ENCODE results near the gene CSTF1.
"Not testable (repeated sequence)": the region's sequence is repeated elsewhere in the genome, so short reads cannot be mapped to it uniquely, and the experiment has no call there.

The CSTF1 gene

GRCh38 chr20:56403465-56403864 lies 11.0 kb downstream of the CSTF1 start:
- no peak for DNase-seq (ENCODE audit: low read depth in 3 of 3, low spot score in 1 of 3)

GRCh38 chr20:56405356-56405755 lies 12.9 kb downstream of the CSTF1 start:
- not testable (repeated sequence) for DNase-seq (ENCODE audit: low read depth in 3 of 3, low spot score in 1 of 3)

- DNase-seq (ENCODE audit: low read depth in 3 of 3, low spot score in 1 of 3), result no peak
Measured at GRCh38 chr20:56406910-56407309, 14.5 kb downstream of the CSTF1 start.

GRCh38 chr20:56409521-56409920 lies 17.1 kb downstream of the CSTF1 start:
- DNase-seq (ENCODE audit: low read depth in 3 of 3, low spot score in 1 of 3), result no peak

- no peak for DNase-seq (ENCODE audit: low read depth in 3 of 3, low spot score in 1 of 3)
Measured at GRCh38 chr20:56409956-56410355, 17.5 kb downstream of the CSTF1 start.

GRCh38 chr20:56411287-56411686 lies 18.8 kb downstream of the CSTF1 start:
- not testable (repeated sequence) for DNase-seq (ENCODE audit: low read depth in 3 of 3, low spot score in 1 of 3)

- DNase-seq (ENCODE audit: low read depth in 3 of 3, low spot score in 1 of 3), result no peak
Measured at GRCh38 chr20:56411759-56412472, 19.5 kb downstream of the CSTF1 start, which contains the start of gene CASS4. Gene CASS4, plus strand, starts transcription at chr20:56412260. Its CDS starts 199 bp downstream, at chr20:56412459.

- DNase-seq (ENCODE audit: low read depth in 3 of 3, low spot score in 1 of 3), result no peak
Measured at GRCh38 chr20:56412473-56412790, 20.0 kb downstream of the CSTF1 start.

GRCh38 chr20:56412949-56413348 lies 20.5 kb downstream of the CSTF1 start:
- DNase-seq (ENCODE audit: low read depth in 3 of 3, low spot score in 1 of 3), result no peak

- peak in 1 of 3 donors; percentile 22 for DNase-seq (ENCODE audit: low read depth in 3 of 3, low spot score in 1 of 3)
Measured at GRCh38 chr20:56414842-56415765, 22.7 kb downstream of the CSTF1 start.

GRCh38 chr20:56417402-56417801 lies 25.0 kb downstream of the CSTF1 start:
- DNase-seq (ENCODE audit: low read depth in 3 of 3, low spot score in 1 of 3), result no peak

GRCh38 chr20:56417911-56418310 lies 25.5 kb downstream of the CSTF1 start:
- no peak for DNase-seq (ENCODE audit: low read depth in 3 of 3, low spot score in 1 of 3)

- no peak for DNase-seq (ENCODE audit: low read depth in 3 of 3, low spot score in 1 of 3)
Measured at GRCh38 chr20:56418385-56418861, 26.0 kb downstream of the CSTF1 start.

GRCh38 chr20:56420028-56420427 lies 27.6 kb downstream of the CSTF1 start:
- DNase-seq (ENCODE audit: low read depth in 3 of 3, low spot score in 1 of 3), result no peak

- DNase-seq (ENCODE audit: low read depth in 3 of 3, low spot score in 1 of 3), result no peak
Measured at GRCh38 chr20:56420940-56421688, 28.7 kb downstream of the CSTF1 start.

GRCh38 chr20:56422076-56422823 lies 29.8 kb downstream of the CSTF1 start:
- no peak for DNase-seq (ENCODE audit: low read depth in 3 of 3, low spot score in 1 of 3)

GRCh38 chr20:56422824-56423189 lies 30.4 kb downstream of the CSTF1 start:
- DNase-seq (ENCODE audit: low read depth in 3 of 3, low spot score in 1 of 3), result no peak

- no peak for DNase-seq (ENCODE audit: low read depth in 3 of 3, low spot score in 1 of 3)
Measured at GRCh38 chr20:56423211-56423610, 30.8 kb downstream of the CSTF1 start.

- no peak for DNase-seq (ENCODE audit: low read depth in 3 of 3, low spot score in 1 of 3)
Measured at GRCh38 chr20:56423886-56424285, 31.4 kb downstream of the CSTF1 start.

- no peak for DNase-seq (ENCODE audit: low read depth in 3 of 3, low spot score in 1 of 3)
Measured at GRCh38 chr20:56424931-56425330, 32.5 kb downstream of the CSTF1 start.

- no peak for DNase-seq (ENCODE audit: low read depth in 3 of 3, low spot score in 1 of 3)
Measured at GRCh38 chr20:56426026-56426425, 33.6 kb downstream of the CSTF1 start.
